Stimulated activated CD4-positive, alpha-beta T cell treated with anti-CD3 and anti-CD28 coated beads, Interleukin-15, amount 100 ng/mL, for 24 hours (primary cell): ENCODE results near the gene GDAP2.
"Not testable (repeated sequence)": the region's sequence is repeated elsewhere in the genome, so short reads cannot be mapped to it uniquely, and the experiment has no call there.

Source experiments
- DNase-seq: peaks from one replicate; pipeline ENCODE4 v3.0.0-alpha.2; 2020

GDAP2 gene

DNA sequence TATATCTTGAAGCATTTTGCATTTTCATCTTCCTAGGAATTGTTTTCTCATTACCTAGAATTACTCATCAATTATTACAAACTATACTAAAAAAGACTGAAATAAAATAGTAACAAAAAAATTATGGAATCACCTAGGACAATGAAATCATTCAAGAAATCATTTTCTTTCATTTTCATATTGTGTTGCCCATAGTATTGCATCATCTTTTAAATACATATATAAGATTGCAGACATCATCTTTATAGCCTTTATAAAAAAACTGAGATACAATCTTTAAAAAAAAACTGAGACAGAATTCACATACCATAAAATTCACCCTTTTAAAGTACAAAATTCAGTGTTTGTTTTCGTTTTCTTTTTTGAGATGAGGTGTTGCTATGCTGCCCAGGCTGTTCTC lies 29.6 kb downstream of the GDAP2 start:
- no peak for DNase-seq

DNA sequence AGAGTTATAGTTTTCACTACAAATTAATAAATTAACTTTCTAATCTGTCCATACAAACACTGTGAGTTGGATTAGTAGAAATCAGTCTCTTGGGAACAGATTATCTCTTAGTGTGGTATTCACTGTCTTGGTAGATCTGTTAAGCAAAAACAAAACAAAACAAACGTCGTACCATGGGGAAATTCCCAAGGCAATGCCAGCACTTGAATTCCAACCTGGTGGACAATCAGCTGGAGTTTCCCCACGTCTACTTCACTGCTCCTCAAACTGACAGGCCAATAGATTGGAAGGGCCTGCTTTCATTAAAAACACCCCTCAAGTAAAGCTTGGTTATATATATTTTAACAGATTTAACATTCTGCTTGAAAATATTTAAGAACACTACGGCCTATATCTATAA lies 31.9 kb downstream of the GDAP2 start:
- no peak for DNase-seq

DNA sequence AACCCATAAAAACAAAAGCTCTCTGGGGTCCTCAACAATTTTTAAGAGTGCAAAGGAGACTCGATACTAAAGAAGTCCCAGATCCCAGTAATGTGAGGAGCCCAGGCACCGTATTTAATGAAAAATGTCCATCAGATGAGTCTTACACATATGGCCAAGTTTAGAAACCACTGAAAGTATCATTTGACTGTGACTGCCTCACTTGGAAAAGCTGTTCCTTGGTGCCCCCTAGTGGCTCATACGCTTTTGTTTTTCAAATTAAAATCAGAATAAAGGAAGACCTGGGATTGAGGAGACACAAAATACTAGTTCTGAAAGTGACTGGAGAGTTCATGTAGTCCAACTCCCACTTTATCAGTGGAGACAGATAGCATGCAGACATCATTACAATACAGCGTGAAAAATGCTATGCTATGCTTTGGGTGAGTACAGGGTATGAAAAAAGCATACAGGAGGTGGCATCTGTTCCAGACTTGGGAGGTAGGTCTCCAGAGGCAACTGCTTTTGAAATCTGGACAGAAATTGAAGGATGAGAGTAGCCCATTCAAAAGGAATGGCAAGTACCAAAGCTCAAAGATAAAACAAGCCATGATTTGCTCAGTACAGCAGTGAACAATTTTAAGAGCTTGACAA lies 33.8 kb downstream of the GDAP2 start:
- peak; percentile 79 for DNase-seq

DNA sequence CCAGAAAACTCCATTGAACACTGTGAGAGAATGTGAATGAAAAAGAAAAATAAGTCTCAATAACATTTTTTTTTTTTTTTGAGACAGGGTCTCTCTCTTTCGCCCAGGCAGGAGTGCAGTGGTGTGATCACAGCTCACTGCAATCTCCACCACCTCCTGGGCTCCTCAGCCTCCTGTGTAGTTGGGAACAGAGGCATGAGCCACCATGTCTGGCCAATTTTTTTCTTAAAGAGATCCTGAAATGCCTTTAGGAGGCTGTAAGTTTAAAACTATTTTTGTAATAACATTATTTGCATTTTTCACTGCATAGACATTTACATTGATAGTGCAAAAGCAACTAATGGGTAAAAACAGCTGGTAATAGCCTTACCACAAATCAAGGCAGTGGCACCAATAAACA lies 35.3 kb downstream of the GDAP2 start:
- DNase-seq, result no peak

DNA sequence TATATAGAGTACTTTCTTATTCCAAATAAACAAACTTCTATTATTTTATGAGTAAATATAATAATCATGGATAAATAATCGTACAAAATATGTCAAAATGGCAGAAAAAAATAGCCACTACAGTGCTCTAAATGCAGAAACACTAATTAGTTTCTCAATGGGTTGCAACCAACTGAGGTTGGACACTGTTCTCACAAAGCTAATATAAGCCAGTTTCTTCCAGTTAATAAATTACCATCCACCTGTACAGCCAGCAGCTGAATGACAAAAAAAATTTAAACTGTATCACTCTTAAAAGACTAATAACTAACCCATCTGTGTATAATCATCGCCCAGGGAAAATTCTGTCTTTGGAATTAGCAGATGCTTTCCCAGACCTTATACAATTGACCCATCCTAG lies 36.9 kb downstream of the GDAP2 start:
- DNase-seq, result no peak

DNA sequence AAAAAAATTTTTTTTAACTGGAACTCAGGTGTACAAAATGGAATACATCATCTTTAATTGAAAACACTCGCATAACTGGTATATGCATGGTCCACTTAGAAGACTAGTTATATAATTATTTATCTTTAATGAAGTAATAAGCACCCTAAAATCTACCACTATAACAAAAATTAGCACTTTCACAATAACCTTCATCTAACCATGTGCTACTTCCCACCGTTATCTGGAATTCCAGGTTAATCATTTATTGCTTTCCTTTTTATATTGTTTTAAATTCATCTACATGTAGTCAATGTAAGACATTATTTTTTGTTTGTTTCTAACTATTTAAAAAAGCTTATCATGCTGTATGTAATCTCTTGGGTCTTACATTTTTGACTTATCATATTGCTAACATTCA lies 39.0 kb downstream of the GDAP2 start:
- DNase-seq, result no peak

DNA sequence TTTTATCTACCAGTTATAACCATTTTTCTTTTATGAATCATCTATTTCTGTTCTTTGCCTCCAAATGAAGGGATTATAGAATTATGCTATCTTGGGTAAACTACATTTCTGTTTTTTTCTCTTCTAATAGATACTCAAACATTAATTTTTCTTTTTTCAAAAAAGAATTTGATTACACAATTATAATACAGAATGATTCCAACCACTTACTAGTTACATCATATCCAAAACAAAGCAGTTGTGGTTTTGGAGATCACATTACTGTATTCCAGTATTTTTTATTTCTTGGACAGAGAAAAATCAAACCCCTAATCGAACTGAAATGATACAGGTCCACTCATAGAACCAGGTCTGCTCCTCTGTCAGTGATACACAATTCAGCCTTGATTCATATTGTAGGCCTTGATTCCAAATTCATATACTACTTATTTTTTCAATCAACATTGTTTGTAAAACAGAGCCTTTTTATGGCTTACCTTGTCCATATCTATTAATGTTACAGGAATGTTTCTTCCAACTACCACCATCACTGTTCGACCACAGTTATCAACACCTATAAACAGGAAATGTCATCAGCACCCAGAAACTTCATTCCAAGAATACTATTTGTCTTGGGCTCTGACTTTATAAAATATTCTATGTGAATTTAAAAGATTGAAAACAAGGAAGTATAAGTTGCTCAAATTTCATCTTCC lies 43.2 kb downstream of the GDAP2 start:
- DNase-seq, result no peak

DNA sequence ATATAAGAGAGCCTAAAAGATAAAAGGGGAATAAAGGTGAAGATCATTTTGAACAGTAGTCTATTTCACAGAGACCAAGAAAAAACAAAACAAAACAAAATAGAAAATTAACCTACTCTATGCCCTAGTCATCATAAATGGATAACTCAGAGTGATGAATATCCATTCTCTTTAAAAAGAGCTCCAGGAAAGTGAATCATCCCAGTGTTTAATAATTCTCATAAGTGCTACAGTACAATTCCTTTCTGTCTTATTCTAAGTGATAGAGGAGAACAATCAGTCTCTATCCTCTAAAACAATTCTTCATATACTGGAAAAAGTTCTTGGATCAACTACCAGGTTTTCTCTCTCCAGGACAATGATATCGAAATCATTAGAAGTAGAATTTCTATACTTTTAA lies 45.8 kb downstream of the GDAP2 start:
- DNase-seq, result no peak

DNA sequence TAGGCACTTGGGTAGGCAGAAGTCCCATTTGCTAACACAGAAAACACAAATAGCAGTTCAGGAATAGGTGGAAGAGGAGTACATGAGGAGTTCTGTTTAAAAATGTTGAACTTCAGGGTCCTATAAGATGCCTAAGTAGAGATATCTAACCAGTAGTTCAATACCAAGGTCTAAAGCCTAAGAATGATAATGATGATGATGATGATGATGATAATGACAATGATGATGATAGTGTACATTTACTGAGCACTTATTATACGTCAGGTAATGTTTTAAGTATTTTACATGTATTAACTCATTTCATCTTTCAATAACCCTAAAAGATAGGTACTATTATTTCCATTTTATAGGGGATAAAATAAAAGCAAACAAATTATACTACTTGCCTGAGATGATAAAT lies 50.1 kb downstream of the GDAP2 start:
- no peak for DNase-seq

DNA sequence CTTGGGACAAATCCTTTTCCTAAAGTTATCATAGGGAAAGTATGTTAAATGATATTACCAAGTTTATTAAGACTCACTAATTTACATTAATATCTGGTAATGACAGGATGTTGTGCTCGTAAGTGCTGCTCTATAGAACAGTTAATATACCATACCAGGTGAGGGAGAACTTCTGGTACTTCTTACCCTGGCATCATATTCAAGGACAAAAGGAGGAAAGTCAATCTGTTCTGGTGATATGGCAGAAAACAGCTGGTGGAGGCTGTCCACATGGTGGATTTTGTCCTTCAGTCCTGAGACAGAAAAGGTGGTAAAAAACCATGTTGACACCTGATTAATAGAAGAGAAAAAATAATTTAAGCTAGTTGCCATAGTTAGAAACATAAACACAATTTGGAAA lies 51.6 kb downstream of the GDAP2 start:
- no peak for DNase-seq

DNA sequence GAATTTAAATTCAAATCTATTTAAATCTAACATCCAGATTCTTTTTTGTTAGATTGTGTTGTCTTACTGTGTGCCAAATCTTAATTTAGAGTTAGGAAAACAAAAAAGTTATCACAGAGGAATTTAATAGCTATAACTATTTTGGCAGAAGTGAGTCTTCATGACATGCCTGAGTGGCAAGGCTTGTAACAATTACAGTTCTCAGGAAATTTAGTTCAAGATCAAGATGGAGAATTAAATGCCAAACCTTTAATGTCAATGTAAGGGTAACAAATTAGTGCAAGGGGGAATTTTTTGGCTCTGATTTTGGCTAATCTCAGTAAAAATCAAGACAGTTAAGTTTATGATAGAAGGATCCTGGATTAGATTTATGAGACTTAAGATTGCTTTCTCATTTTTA lies 58.4 kb downstream of the GDAP2 start:
- no peak for DNase-seq

DNA sequence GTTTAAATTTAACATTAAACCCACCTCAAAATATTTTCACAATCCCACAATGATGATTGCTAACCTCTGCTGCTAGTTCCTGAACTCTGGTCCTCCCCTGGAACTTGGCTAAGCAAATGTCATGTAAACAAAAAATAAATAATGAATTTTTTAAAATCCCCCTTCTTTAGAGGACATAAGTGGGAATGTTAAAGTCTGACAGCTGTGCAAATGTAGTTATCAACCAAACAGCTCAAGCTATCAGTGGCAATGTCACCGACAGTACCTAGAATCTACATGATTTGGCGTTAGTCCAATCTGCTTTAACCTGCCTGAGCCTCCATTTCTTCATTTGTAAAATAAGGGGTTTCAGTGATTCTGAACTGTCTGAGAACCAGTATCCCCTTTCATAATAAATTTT lies 67.7 kb downstream of the GDAP2 start:
- no peak for DNase-seq

DNA sequence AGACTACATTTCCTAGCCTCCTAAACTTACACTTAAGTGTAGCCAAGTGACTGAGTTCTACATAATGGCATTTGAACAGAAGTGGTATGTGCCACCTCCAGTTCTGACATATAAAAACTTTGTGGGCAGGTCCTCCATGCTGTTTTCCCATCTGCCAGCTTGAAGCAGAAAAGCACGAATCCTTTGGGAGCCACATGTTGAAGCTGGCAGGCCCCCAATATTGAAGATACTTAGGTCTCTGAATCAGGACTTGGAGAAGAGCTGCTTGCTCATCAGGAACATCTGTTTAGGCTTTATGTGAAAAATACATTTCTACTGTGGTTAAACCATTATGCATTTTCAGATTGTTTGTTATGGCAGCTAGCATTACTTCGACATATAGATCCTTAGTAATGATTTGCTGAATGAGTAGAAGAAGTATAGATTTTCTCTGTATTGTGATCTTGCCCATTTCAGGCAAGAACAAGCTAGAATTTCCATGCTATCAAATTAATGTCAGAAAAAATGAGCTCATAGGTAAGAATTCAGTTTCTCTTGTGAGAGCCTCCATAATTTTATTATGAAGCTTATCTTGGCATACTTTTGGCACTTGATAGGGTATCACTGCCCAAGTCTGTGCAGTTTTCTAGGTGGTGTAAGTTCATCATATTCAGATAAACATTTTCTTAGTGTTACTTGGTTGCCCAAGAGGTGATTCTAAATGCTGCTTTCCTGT lies 68.4 kb downstream of the GDAP2 start:
- DNase-seq, result no peak

DNA sequence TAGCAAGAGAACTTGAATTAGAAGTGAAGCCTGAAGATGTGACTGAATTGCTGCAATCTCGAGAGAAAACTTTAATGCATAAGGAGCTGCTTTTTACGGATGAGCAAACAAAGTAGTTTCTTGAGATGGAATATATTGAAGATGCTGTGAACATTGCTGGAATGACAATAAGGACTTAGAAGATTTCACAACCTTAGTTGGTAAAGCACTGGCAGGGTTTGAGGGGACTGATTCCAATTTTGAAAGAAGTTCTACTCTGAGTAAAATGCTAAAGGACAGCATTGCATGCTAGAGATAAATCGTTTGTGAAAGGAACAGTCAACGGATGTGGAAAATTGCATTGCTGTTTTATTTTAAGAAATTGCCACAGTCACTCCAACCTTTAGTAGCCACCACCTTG lies 69.5 kb downstream of the GDAP2 start:
- DNase-seq, result no peak

DNA sequence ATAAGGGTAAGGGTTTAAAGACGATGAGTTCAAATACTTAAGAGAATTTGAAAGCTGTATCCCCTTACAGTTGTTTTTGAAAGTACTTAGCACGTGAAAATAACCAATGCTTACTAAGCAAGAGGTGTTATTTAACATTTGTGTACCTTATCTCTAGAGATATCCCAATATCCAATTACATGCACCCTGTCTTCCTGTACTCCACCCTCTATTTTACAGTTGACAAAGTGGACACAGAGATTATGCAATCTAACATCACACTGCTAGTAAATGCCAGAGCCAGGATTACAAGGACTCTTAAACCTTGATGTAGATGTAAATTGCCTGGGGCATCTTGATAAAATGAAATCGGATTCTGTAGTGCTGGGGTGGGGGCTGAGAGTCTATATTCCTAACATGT lies 72.0 kb downstream of the GDAP2 start:
- DNase-seq, result no peak

DNA sequence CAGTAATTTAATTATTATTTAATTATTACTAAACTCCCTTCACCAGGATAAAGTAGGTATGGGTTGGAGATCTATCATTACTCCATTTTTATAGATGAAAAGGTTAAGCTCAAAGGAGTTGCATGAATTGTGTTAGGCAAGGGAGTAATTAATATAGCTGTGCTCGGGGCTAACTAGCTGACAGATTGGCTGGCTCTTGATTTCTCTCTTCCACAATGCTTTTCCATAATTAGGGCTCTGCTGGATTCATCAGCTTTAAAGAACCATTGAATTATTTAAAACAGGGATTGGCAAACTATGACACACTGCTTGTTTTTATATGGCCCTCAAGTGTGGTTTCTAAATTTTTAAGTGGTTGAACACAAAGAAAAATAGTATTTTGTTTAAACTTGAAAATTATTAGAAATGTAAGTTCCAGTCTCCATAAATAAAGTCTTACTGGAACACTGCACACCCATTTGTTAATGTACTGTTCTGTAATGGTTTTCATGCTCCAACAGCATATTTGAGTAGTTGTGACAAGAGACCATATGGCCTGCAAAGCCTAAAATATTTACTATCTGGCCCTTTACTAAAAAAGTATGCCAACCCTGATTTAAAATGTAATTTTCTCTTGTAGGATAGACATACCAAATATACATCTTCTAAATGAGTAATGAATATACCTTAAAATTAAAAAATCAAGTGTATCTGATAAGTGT lies 76.4 kb downstream of the GDAP2 start:
- no peak for DNase-seq

DNA sequence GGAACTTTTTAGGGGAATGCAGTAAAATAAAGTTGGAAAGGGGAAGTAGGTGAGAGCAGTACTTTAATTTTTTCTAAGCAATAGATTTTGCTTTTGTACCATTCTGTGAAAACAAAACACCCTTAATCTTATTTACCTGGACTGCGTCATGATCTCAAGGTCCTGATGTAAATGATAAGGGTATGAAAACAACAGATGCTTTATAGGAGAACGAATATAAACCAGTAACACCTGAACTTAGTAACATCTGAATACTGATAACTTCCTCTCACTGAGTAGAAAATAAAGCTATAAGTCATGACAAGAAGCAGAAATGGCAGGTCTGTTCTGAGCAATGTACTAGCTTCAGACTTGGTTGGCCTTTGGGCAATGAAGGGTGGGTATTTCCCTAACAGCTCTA lies 77.7 kb downstream of the GDAP2 start:
- no peak for DNase-seq

DNA sequence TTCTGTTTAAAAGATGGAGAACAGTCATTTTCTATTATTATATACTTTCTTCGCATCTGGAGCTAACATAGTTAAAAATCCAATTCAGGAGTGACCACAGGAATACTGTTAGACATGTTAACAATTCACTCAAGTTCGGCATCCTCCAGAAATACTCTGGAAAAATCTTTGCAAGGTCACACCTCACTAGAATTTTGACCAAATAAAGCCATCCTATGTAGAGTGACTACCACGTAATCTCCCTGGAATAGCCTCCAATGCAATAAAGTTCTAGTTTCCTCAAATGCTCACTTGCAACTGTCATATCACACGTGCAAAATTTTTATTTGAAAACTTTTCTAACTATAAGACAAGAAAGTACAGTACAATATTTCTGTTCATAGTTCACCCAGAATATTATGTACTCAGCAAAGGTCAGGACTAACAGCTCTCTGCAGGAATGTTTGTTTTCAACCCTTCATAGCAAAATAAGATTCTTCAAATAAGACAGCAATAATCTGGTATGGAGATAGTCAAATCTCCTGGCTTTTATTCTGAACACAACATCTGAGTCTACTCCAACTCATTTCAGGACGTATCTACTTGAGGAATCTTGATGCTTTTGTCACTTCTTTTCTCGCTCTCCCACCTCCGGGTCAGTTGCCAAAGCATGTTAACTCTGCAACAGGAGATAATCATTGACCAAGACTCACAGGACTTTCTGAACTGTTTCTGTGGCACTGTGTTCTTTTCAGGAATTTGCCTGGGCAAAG lies 82.6 kb downstream of the GDAP2 start:
- DNase-seq, result no peak

DNA sequence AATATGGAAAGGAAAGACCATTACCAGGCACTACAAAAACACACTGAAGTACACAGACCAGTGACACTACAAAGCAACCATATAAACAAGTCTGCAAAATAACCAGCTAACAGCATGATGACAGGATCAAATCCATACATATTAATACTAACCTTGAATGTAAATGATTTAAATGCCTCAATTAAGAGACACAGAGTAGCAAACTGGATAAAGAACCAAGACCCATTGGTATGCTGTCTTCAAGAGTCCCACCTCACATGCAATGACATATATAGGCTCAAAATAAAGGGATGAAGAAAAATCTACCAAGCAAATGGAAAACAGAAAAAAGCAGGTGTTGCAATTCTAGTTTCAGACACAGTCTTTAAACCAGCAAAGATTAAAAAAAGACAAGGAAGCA lies 84.9 kb downstream of the GDAP2 start:
- not testable (repeated sequence) for DNase-seq

DNA sequence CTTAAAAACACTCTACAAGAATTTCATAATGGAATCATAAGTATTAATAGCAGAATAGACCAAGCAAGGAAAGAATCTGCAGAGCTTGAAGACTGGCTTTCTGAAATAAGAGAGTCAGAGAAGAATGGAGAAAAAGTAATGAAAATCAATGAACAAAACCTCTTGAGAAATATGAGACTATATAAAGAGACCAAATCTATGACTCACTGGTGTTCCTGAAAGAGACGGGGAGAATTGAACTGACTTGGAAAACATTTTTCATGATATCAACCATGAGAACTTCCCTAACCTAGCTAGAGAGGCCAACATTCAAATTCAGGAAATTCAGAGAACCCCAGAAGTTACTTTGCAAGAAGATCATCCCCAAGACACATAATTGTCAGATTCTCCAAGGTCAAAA lies 85.6 kb downstream of the GDAP2 start:
- DNase-seq, result no peak

DNA sequence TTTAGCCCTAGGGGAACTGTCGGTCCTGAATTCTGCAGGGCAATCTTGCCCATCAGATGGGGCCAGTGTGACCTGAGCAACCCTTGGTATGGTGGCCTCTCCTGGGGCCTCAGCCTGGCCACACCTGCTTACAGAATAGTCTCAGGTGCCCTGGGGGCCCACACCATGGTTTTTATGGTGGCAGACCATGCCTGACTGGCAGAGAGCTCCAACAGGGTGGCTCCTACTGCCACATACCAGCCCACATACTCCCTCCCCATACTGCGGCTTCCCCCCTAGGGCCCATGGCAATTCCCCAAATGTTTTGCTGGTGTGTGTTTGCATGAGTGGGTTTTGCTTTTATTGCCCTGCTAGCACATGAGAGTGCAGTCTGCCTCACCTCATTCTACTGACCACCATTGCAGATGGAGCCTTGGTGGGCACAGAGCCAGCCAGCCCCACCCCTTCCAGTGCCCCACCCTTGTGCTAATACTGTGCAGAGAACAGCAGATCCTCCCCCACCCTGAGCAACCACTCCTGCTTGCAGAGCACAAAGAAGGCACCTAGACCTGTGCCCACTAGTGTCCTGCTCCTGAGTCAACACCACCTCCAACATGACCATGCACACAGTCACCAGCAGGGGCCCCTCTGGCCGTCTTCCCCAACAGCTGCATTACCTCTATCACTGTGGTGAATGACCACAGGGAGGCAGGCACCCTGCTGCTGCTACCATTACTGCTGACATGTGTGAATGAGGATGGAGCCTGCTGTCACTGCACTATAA lies 86.8 kb downstream of the GDAP2 start:
- no peak for DNase-seq

DNA sequence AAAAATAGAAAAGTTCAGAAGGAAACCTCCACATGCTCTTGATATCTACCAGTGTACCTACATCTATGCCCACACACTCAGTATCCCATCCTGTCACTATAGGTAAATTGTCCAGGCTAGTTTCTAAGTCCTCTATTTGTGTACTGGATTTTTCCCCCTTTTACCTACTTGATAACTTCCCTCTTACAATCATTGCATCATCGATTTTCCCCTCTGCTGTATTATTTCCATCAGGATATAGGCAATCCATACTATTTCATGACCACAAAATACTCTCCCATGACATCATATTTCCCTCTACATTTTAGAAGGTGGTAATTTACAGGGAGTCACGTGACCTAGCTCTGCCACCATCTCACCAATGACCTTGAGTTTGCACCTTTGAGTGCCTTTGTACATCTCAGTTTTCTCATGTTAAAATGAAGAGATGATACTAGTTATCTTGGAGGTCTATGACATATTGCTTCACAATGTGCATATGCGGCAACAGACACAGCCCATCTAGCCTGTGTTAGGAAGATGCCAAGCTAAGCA lies 88.2 kb downstream of the GDAP2 start:
- DNase-seq, result no peak
